PC-9 (cell line): ENCODE results near the gene MAGI2.

Source experiments
- CTCF ChIP-seq: fragments of 200-600 bp; sonication (generic); conservative IDR thresholded peaks from 2 replicates; pipeline ENCODE4 v1.6.1; 2017; ENCODE audit warnings: mixed run types, antibody characterized with exemption, mild to moderate bottlenecking, moderate library complexity
- EZH2 ChIP-seq: fragments of 200-600 bp; sonication (generic); IDR thresholded peaks from 2 replicates; pipeline ENCODE4 v1.8.0; 2017; ENCODE audit warnings: antibody characterized with exemption, low read depth

GRCh38 chr7:78953090-78953489 is 500.4 kb downstream of the MAGI2 start:
- TF ChIP-seq CTCF (no peak), EZH2 (no peak)
